Right renal pelvis (tissue), 4 donors: ENCODE data around the gene IMMT. TPM values are rescaled to one million over a fixed set of nuclear protein-coding genes. Genes with fewer than 3 reads are reported as not detected.

Source experiments
- DNase-seq, 4 donors: peaks; one replicate each; pipeline ENCODE4 v3.0.0-alpha.2; 2013; ENCODE audit warnings: low read depth in 4 of 4, low spot score in 3 of 4, missing footprints in 1 of 4
- polyA plus RNA-seq, 4 donors: library from polyadenylated mRNA; unstranded; fragments of 120-200 nt; gene quantifications; one replicate each; pipeline ENCODE4 v1.2.1, GENCODE V29; 2013; ENCODE audit not compliant: insufficient read length in 4 of 4

The IMMT gene
- polyA plus RNA-seq, 4 donors = 101 to 115 (median 110) TPM

DNA sequence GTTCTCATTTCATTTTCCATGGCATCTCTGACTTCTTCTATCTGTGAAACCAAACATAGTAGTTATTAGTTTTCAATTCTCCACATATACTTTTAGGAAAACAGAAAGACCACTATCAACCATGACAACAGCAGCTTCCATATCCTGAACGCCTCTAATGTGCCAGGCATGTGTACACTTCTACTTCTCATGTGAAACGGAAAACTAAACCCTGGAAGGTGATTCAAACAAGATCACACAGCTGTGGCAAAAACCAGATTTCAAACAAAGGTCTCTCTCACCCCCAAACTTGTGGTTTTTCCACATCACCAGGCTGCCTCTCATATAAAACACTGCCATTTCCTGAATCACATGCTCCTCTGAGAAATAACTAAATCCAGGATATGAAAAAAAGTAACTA is 47.5 kb downstream of the IMMT start:
- DNase-seq = no peak

DNA sequence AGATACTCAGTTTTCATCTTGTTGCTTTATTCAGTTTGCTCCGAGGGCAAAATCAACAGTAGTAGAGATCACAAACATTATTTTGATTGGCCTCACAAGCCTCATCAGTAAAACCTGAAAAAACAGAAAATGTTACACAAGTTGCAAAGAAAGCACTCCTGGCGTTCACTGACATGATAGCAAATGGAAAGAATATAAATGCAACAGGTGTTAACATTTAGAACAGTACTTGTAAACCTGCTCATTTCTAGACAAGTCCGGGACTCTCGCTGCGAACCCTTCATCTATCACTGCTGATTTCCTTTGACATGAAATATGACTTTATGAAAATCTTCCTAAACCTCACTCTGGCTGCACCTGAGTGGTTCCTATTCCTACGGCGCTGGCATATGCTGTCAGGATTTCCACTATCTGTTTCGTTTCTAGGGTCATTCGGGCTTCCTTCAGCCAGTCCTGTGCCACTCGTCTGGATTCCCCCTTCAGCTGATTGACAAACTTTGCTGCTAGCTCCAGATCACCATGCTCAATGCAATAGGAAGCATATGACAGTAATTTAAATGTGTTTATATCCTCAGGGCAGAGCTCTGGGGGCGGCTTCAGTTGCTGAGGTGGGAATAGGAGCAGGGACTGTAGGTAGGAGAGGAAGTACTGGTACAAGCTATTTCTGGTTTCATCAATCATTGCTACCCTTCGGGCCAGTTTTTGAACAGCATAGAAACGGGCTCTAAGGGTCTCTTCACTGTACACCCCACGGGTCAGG is 51.2 kb downstream of the IMMT start:
- no peak for DNase-seq

- no peak for DNase-seq
Measured at GRCh38 chr2:86143307-86143706, 52.0 kb downstream of the IMMT start.

GRCh38 chr2:86142436-86143257 is 52.6 kb downstream of the IMMT start:
- no peak for DNase-seq

- DNase-seq = peak in 3 of 4 donors; percentile 1 to 25 (median 14)
Measured at GRCh38 chr2:86140969-86141392, 54.3 kb downstream of the IMMT start.

DNA sequence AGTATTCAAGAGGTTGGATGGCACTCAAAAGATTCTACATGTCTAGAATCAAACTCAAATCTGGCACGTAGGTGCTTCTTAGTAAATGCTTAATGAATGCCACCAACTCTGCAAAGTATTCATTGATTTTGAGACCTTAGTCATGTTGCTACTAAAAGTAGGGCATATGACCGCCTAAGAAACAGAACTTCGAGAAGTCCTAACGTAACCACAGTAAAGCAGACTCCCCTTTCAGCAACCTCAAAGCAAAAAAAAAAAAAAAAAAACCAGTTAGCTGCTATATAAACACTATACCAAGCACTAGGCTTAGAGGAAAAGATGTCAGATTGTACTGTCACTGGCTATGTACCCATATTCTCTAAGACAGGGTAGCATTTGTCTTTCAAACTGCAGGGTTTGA is 55.3 kb downstream of the IMMT start:
- DNase-seq = no peak

GRCh38 chr2:86138736-86139625 is 56.3 kb downstream of the IMMT start:
- DNase-seq = no peak

DNA sequence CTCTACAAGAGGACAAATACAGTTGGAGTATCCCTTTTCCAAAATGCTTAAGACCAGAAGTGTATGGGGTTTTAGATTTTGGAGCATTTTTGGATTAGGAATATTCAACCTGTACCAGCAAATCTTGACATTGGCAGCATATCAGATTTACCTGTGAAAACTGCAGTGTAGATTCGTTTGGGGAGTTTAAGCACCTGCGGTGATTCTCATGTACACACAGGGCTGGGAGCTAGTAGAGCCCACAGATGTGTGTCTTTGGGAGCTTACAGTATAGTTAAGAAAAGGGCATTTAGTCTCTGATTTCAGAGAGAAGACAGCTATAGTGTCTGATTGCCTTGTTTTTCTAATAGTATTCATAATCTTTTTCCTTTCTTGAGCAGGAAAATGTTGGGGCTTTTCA is 59.1 kb downstream of the IMMT start:
- no peak for DNase-seq

DNA sequence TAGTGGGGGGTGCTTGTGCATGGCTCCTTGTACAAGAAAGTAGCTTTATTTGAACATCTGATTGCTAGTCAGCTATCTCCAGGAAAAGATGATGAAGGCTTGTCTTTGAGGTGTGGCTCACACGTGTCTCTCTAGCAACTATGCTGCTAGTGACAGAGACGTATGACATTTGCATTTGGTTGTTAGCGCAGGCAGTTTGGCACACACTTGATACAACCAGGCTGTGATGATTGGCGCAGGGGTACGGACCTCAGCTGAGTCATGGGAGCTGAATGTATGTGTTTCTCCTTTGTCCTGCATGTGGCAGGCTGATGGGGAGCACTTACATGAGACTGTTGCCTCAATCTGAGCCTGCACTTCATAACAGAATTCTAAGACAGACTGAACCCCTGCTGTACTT is 59.6 kb downstream of the IMMT start:
- DNase-seq = no peak

DNA sequence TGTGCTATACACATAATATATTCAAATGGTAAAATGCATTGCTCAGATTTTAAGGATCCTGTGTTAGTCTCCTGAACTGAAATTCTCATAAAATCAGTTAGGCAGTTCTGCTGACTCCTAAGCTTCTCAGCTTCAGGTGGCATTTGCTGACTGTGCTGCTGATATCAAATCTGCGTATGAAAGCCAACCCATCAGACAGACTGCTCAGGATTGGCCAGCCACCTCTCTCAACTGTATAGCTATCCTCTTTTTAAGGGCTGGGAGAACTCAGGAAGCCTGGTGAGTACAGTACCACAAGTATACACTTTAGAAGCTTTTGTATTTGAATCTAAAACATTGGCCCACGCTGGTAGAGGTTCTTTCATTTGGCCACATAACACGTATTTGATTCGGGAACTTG is 60.6 kb downstream of the IMMT start:
- DNase-seq = no peak

- no peak for DNase-seq
Measured at GRCh38 chr2:86124683-86125082, 70.6 kb downstream of the IMMT start.

- no peak for DNase-seq
Measured at GRCh38 chr2:86123328-86123925, 71.8 kb downstream of the IMMT start.

GRCh38 chr2:86118130-86118529 is 77.1 kb downstream of the IMMT start:
- DNase-seq = no peak

- no peak for DNase-seq
Measured at GRCh38 chr2:86107031-86107430, 88.2 kb downstream of the IMMT start.

- DNase-seq = peak; percentile 84 to 90 (median 89)
Measured at GRCh38 chr2:86105969-86106945, 89.0 kb downstream of the IMMT start, which contains the start of gene PTCD3. PTCD3 (plus strand) TSS chr2:86106235; CDS start chr2:86106248, 13 bp downstream.

DNA sequence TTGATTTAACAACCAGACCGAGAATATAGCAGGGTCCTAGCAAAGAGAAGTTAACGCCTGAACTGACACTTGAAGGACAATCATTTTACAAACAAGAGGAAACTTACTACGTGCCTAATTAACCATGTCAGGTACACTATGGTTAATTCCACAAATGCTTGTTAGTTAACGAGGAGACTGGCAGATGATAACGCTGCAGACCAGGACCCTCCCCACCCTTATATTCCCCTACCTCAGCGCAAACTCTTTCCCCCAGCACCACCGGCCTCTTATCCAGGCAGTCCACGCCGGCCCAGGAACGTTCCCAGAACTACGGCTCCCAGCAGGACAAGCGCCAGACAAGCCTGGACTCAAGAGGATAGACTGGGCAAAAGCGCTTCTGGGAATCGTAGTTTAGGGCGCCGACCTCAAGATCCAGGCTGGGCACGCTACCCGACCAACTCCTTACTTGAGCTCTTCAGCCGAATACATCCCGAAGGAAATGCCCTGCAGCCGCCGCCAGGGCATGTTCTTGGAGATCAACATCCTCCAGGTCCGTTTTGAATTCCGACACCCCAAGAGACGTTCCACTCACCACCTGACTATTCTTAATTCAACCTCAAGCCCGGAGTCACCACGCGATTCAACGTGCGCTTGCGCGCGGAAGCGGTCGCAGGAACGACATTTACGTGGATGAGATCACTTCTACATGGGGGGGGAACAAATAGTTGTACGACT is 89.9 kb downstream of the IMMT start, which contains the start of gene POLR1A:
POLR1A (minus strand) TSS at position 635 of the 717 bp plus-strand sequence; CDS start at position 525, 110 bp downstream.
- DNase-seq = peak; percentile 87 to 95 (median 88)

DNA sequence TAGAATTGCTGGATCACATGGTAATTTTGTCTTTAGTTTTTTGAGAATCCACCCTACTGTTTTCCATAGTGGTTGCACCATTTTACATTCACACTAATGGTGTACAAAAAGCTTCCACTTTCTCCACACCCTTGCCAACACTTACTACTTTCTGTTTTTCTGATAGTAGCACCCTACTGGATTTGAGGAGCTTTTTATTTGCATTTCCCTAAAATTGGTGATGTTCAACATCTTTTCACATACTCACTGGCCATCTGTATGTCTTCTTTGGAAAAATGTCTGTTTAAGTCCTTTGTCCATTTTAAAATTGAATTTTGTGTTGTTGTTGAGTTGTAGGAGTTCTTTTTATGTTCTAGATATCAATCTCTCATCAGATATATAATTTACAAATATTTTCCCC is 93.1 kb downstream of the IMMT start:
- no peak for DNase-seq

- DNase-seq = no peak
Measured at GRCh38 chr2:86097913-86098312, 97.3 kb downstream of the IMMT start.
